Glomerular visceral epithelial cell (primary cell): ENCODE measurements around the gene ACVRL1.

Experiments used
- DNase-seq: peaks from one replicate; pipeline ENCODE4 v3.0.0-alpha.2; 2016; ENCODE audit errors: extremely low spot score

The ACVRL1 gene

DNA sequence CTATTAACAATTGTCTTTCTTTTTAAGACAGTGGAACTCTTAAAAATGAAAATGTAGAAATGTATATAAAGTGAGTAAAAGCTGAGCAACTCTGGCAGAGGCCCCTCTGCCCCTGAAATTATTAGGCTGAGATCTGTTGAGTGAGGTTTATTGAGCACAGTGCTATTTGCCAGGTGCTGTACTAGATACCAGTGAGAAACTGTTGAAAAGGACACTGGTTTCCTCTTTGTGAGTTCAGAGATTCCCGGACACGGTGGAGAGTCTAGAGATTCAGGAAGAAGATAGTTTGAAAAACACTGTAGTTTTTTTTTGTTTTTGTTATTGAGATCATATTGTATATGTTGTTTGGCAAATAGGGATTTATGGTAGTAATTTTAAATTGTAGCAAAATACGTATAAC, 55.4 kb downstream of the ACVRL1 start:
- DNase-seq: no peak

- no peak for DNase-seq
These were observed 56.2 kb downstream of the ACVRL1 start for GRCh38 chr12:51963477-51963876.

- DNase-seq: no peak
These were observed 62.3 kb downstream of the ACVRL1 start for GRCh38 chr12:51969643-51970042.

- peak; percentile 50 for DNase-seq
These were observed 63.8 kb downstream of the ACVRL1 start for GRCh38 chr12:51970904-51971646.

DNA sequence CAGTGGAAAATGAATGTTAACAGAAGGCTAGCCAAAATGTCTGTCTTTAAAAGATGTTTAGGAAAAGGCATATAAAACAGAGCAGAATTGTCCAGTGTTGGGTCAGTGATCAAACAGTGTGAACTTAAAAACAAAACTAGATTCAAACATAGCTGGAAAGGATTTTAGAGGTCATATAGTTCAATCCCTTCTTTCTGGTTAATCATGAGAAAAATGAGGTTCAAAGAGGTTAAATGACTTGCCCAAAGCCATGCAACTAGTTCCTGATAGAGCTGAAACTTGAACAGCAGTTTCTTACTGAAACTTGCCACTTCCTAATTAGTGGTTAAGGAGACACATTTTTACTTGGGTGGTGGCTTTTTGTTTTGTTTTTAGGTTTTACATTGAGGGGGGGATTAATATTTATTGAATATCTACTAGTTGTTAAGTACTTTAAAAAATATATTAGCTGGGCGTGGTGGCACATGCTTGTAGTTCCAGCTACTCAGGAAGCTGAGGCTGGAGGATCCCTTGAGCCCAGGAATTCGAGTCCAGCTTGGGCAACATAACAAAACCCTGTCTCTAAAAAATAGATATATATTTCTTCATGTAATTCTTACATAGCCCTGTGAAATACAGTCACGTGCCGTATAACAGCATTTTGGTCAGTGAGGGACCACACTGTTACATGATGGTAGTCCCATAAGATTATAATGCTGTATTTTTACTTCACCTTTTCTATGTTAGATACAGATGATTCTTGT, 64.5 kb downstream of the ACVRL1 start:
- no peak for DNase-seq

DNA sequence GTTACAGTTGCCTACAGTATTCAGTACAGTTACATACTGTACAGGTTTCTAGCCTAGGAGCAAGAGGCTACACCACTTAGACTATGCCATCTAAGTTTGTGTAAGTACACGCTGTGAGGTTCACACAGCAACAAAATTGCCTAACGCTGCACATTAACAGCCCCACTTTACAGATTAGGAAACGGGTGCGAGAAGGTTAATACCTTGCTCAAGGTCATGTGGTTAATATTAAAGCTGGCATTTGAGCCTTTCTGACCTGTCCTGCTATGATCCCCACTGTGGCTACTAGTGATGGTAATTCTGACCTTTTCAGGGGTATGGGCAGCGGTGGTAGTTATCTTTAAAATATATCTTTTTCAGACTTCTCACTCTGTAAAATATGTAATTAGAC, 65.1 kb downstream of the ACVRL1 start:
- DNase-seq: no peak

DNA sequence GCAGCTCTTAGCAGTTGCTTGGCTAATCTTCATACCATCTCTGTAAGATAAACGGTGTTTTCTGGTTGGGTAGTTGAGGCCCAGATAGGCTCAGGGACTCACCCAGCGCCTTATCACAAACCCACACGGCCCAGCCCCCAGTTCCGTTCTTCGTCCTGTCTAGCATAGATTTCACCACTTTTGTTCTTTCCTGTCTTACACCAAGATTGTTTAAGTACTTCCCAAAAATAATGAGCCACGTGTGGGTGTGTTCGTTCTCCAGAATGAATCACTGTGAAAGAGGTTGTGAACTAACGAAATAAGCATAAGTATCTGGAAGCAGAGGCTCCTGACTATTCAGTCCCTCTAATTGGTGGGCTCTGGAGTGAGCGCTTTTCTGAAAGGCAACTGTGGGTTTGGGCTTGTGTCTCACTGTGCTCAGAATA, 65.6 kb downstream of the ACVRL1 start:
- DNase-seq: no peak
